MCF 10A (cell line): Measurements from ENCODE around the gene RPL22. TPM values are rescaled to one million over a fixed set of nuclear protein-coding genes. Genes with fewer than 3 reads are reported as not detected.
A peak's percentile ranks its signal among the peaks of the same experiment; 100 is the strongest.

Source experiments
- Bru-seq: library from RNA; stranded (reverse); fragments of 400-500 nt; gene quantifications from one replicate; lab custom pipeline; 2021; lab: Mats Ljungman, UMichigan
- BruChase-seq, 2 experiments: library from RNA; stranded (reverse); fragments of 400-500 nt; gene quantifications; one replicate each; lab custom pipeline; 2021; lab: Mats Ljungman, UMichigan
- BruUV-seq: library from RNA; stranded (reverse); fragments of 400-500 nt; replicated peaks from 2 replicates; lab custom pipeline; 2021; lab: Mats Ljungman, UMichigan
- CTCF ChIA-PET: fragments of 300-600 bp; sonication (Branson Sonifier 250); formaldehyde crosslinking; extraction: SDS; loops from one replicate; lab custom pipeline; 2021; ENCODE audit warnings: antibody characterized with exemption, inconsistent platforms; lab: Yijun Ruan, JAX
- POLR2A ChIA-PET: fragments of 300-600, 350-650 bp; sonication (Branson Sonifier 250); formaldehyde crosslinking; extraction: SDS; loops from one replicate; lab custom pipeline; 2020; ENCODE audit warnings: antibody characterized with exemption, inconsistent platforms; lab: Yijun Ruan, JAX
- DNase-seq: peaks from one replicate; pipeline ENCODE4 v3.0.0-alpha.2; 2018; ENCODE audit not compliant: unreplicated experiment
- H3K27ac Mint-ChIP-seq: one replicate; pipeline ENCODE4 v1.8.0; 2022; ENCODE audit warnings: mild to moderate bottlenecking, low read depth, mixed read lengths; ENCODE audit not compliant: unreplicated experiment
- H3K27me3 Mint-ChIP-seq: one replicate; pipeline ENCODE4 v1.8.0; 2022; ENCODE audit warnings: mixed read lengths; ENCODE audit not compliant: insufficient read depth, unreplicated experiment
- H3K36me3 Mint-ChIP-seq: one replicate; pipeline ENCODE4 v1.8.0; 2022; ENCODE audit warnings: mild to moderate bottlenecking, moderate library complexity, mixed read lengths; ENCODE audit not compliant: insufficient read depth, unreplicated experiment
- H3K4me1 Mint-ChIP-seq: one replicate; pipeline ENCODE4 v1.8.0; 2022; ENCODE audit warnings: mixed read lengths; ENCODE audit not compliant: insufficient read depth, unreplicated experiment
- H3K4me3 Mint-ChIP-seq: one replicate; pipeline ENCODE4 v1.8.0; 2022; ENCODE audit warnings: mild to moderate bottlenecking, moderate library complexity, mixed read lengths; ENCODE audit not compliant: unreplicated experiment
- H3K9me3 Mint-ChIP-seq: one replicate; pipeline ENCODE4 v1.8.0; 2022; ENCODE audit warnings: mixed read lengths; ENCODE audit not compliant: unreplicated experiment
- CTCF ChIP-seq: fragments of 200-600 bp; IDR thresholded peaks from one replicate; pipeline ENCODE4 v1.8.0; 2022; ENCODE audit warnings: antibody characterized with exemption, mild to moderate bottlenecking; ENCODE audit not compliant: unreplicated experiment
- intact Hi-C: fragments of 100-400 bp; cut with micrococcal nuclease; formaldehyde crosslinking; loops from 2 replicates; pipeline ENCODE4 v1.14.1; 2022
- long read RNA-seq: library from polyadenylated mRNA; stranded (forward); transcript quantifications from one replicate; pipeline ENCODE4 v2.0.0, GENCODE V29; 2022
- total RNA-seq: library from RNA; stranded (reverse); gene quantifications from 2 replicates; pipeline ENCODE4 v1.2.3, GENCODE V29; 2022

The RPL22 gene
- 477 and 513 TPM in 2 replicates for total RNA-seq
- Bru-seq, nascent RNA: percentile 98 among the genes with signal in this experiment
- percentile 99 among the genes with signal in this experiment for BruChase-seq, experiment 1, labeled RNA remaining after a 6-hour chase
- percentile 99 among the genes with signal in this experiment for BruChase-seq, experiment 2, labeled RNA remaining after a 2-hour chase
- long read RNA-seq, transcript RPL22-206 (3 exons, 2,279 nt): minor isoform, 35 of 420 reads
- long read RNA-seq, transcript RPL22-201 (4 exons, 2,078 nt): major isoform, 266 of 420 reads
- long read RNA-seq, transcript RPL22-204 (4 exons, 508 nt): minor isoform, 8 of 420 reads
- long read RNA-seq, partial matches to known transcripts: 5 of 420 reads
- long read RNA-seq, other reads (novel, unspliced or antisense): 106 of 420 reads

GRCh38 chr1:6199298-6200187 is at the start of gene RPL22:
RPL22 (minus strand) TSS chr1:6199595; CDS start chr1:6199573, 22 bp downstream.
- peak within 1 kb of the TSS; percentile 97 for H3K27ac Mint-ChIP-seq
- BruUV-seq: TSS peak; percentile 61
- CTCF ChIA-PET: interaction anchor here (0.6 to 1.6 kb wide), 6 partner anchors 13 to 181 kb away, joined by 3 to 7 read pairs (median 3); no protein-coding TSS in a partner anchor
- peaks cover 25% of the 10 kb centered on the region for H3K4me1 Mint-ChIP-seq
- DNase-seq: peak; percentile 100
- no peaks in the 10 kb centered on the region for H3K27me3 Mint-ChIP-seq
- H3K36me3 Mint-ChIP-seq: peaks cover 40% of the 10 kb centered on the region
- no peaks in the 10 kb centered on the region for H3K9me3 Mint-ChIP-seq
- H3K4me3 Mint-ChIP-seq: peak within 1 kb of the TSS; percentile 87
- no peak for TF ChIP-seq CTCF
- POLR2A ChIA-PET: interaction anchor here (0.8 to 3.2 kb wide), 9 partner anchors 14 to 187 kb away, joined by 3 to 42 read pairs (median 4); partner anchors contain the start of gene ICMT
- intact Hi-C loops: loop anchor here (10.0 kb wide), 1 partner anchor 145 kb away; no protein-coding TSS in a partner anchor

- H3K27me3 Mint-ChIP-seq: peaks cover 10% of the 10 kb centered on the region
- ChIA-PET CTCF (interaction anchor here (0.6 to 6.6 kb wide), 13 partner anchors 9 to 393 kb away, joined by 3 to 88 read pairs (median 5); no protein-coding TSS in a partner anchor), POLR2A (no interaction called here)
- no peaks in the 10 kb centered on the region for H3K9me3 Mint-ChIP-seq
- intact Hi-C loops: no loop called here
- H3K27ac Mint-ChIP-seq: no peak overlapping the region
- TF ChIP-seq CTCF: no peak
- H3K4me1 Mint-ChIP-seq: peaks cover 5% of the 10 kb centered on the region
- no peaks in the 10 kb centered on the region for H3K36me3 Mint-ChIP-seq
- no peak overlapping the region for H3K4me3 Mint-ChIP-seq
- no peak for DNase-seq
- BruUV-seq: no TSS peak
These were observed 48.9 kb upstream of the RPL22 start for GRCh38 chr1:6248161-6248776.

GRCh38 chr1:6247651-6248050 is 48.3 kb upstream of the RPL22 start:
- no peak for TF ChIP-seq CTCF
- Mint-ChIP-seq H3K4me1 (peaks cover 5% of the 10 kb centered on the region), H3K9me3 (no peaks in the 10 kb centered on the region), H3K36me3 (no peaks in the 10 kb centered on the region), H3K4me3 (no peak overlapping the region), H3K27me3 (peaks cover 16% of the 10 kb centered on the region), H3K27ac (no peak overlapping the region)
- intact Hi-C loops: loop anchor here (2.0 kb wide), 2 partner anchors 191 to 227 kb away; no protein-coding TSS in a partner anchor
- BruUV-seq: no TSS peak
- ChIA-PET CTCF (interaction anchor here (0.5 to 6.6 kb wide), 42 partner anchors 10 to 394 kb away, joined by 3 to 88 read pairs (median 5); no protein-coding TSS in a partner anchor), POLR2A (interaction anchor here (1.2 kb wide), 1 partner anchor 154 kb away, joined by 3 read pairs; no protein-coding TSS in a partner anchor)
- DNase-seq: no peak
